LNCAP (cell line): ENCODE data around the gene CDC26.

Experiments
- CTCF ChIP-seq: fragments of 450-650 bp; IDR thresholded peaks from 2 replicates; pipeline ENCODE4 v1.5.1; 2017; ENCODE audit warnings: mild to moderate bottlenecking

CDC26 gene

GRCh38 chr9:113313261-113313660 lies 37.9 kb upstream of the CDC26 start:
- TF ChIP-seq CTCF = no peak

GRCh38 chr9:113311961-113312360 lies 36.6 kb upstream of the CDC26 start:
- TF ChIP-seq CTCF = no peak

GRCh38 chr9:113310538-113310937 lies 35.2 kb upstream of the CDC26 start:
- no peak for TF ChIP-seq CTCF

GRCh38 chr9:113309204-113309813 lies 33.9 kb upstream of the CDC26 start:
- TF ChIP-seq CTCF = peak; percentile 88

GRCh38 chr9:113307396-113307975 lies 32.1 kb upstream of the CDC26 start:
- TF ChIP-seq CTCF = no peak

- no peak for TF ChIP-seq CTCF
These were observed 31.2 kb upstream of the CDC26 start for GRCh38 chr9:113306566-113306965.

- TF ChIP-seq CTCF = no peak
These were observed 27.5 kb upstream of the CDC26 start, which contains the start of gene RNF183 for GRCh38 chr9:113302792-113303418. Gene RNF183, minus strand, starts transcription at chr9:113303376. Its CDS starts 5,192 bp downstream, at chr9:113298184.
